ENCODE results near the gene MKKS.

MKKS gene

GRCh38 chr20:10433623-10434466 lies at the start of gene MKKS:
MKKS (minus strand) TSS chr20:10434222; CDS start chr20:10413514, 20,708 bp downstream.
- Histone ChIP-seq H3K27me3 (ENCODE audit: control insufficient read depth, insufficient read depth, low read length) (no peaks in the 10 kb centered on the region), H3K36me3 (ENCODE audit: control insufficient read depth, insufficient read depth, low read length) (no peaks in the 10 kb centered on the region), H3K9me3 (ENCODE audit: control insufficient read depth, insufficient read depth, low read length) (no peaks in the 10 kb centered on the region), H3K4me1 (ENCODE audit: control insufficient read depth, insufficient read depth, low read length) (no peaks in the 10 kb centered on the region), H3K27ac (ENCODE audit: low read length) (no peak within 1 kb of the TSS), H3K4me3 (ENCODE audit: low read length) (peak within 1 kb of the TSS; percentile 88)
- DNase-seq (ENCODE audit: low read depth, low spot score), result no peak
- no CpG with 5 or more reads among the region's 73 CpGs for WGBS (ENCODE audit: insufficient coverage, insufficient read length)

- DNase-seq (ENCODE audit: low read depth, low spot score), result no peak
- H3K27ac ChIP-seq (ENCODE audit: low read length), result no peak overlapping the region
- no CpG with 5 or more reads among the region's 2 CpGs for WGBS (ENCODE audit: insufficient coverage, insufficient read length)
Observed at GRCh38 chr20:10483691-10484090, 49.7 kb upstream of the MKKS start.

GRCh38 chr20:10481676-10482075 lies 47.7 kb upstream of the MKKS start:
- Histone ChIP-seq H3K36me3 (ENCODE audit: control insufficient read depth, insufficient read depth, low read length) (no peaks in the 10 kb centered on the region), H3K27ac (ENCODE audit: low read length) (no peak overlapping the region), H3K9me3 (ENCODE audit: control insufficient read depth, insufficient read depth, low read length) (no peaks in the 10 kb centered on the region), H3K4me3 (ENCODE audit: low read length) (no peak overlapping the region), H3K27me3 (ENCODE audit: control insufficient read depth, insufficient read depth, low read length) (no peaks in the 10 kb centered on the region), H3K4me1 (ENCODE audit: control insufficient read depth, insufficient read depth, low read length) (no peaks in the 10 kb centered on the region)
- no CpG with 5 or more reads among the region's 5 CpGs for WGBS (ENCODE audit: insufficient coverage, insufficient read length)
- no peak for DNase-seq (ENCODE audit: low read depth, low spot score)

More at GRCh38 chr20:10483691-10484090, 49.7 kb upstream of the MKKS start:
- H3K4me3 ChIP-seq (ENCODE audit: low read length), result no peak overlapping the region
- H3K9me3 ChIP-seq (ENCODE audit: control insufficient read depth, insufficient read depth, low read length), result no peaks in the 10 kb centered on the region
- H3K27me3 ChIP-seq (ENCODE audit: control insufficient read depth, insufficient read depth, low read length), result no peaks in the 10 kb centered on the region
- no peaks in the 10 kb centered on the region; the same call in 1 of the 2 replicates for H3K4me1 ChIP-seq (ENCODE audit: control insufficient read depth, insufficient read depth, low read length)
- H3K36me3 ChIP-seq (ENCODE audit: control insufficient read depth, insufficient read depth, low read length), result no peaks in the 10 kb centered on the region

- Histone ChIP-seq H3K36me3 (ENCODE audit: control insufficient read depth, insufficient read depth, low read length) (no peaks in the 10 kb centered on the region), H3K27me3 (ENCODE audit: control insufficient read depth, insufficient read depth, low read length) (no peaks in the 10 kb centered on the region), H3K4me1 (ENCODE audit: control insufficient read depth, insufficient read depth, low read length) (0 out of 2 replicates have a peak, but pooled peaks cover 5% of the 10 kb centered on the region), H3K9me3 (ENCODE audit: control insufficient read depth, insufficient read depth, low read length) (no peaks in the 10 kb centered on the region), H3K4me3 (ENCODE audit: low read length) (no peak overlapping the region), H3K27ac (ENCODE audit: low read length) (no peak overlapping the region)
- DNase-seq (ENCODE audit: low read depth, low spot score), result no peak
- no CpG with 5 or more reads among the region's 4 CpGs for WGBS (ENCODE audit: insufficient coverage, insufficient read length)
Observed at GRCh38 chr20:10478930-10479329, 44.9 kb upstream of the MKKS start.

GRCh38 chr20:10478205-10478604 lies 44.2 kb upstream of the MKKS start:
- H3K4me1 ChIP-seq (ENCODE audit: control insufficient read depth, insufficient read depth, low read length), result 0 out of 2 replicates have a peak, but pooled peaks cover 5% of the 10 kb centered on the region
- H3K27ac ChIP-seq (ENCODE audit: low read length), result no peak overlapping the region
- WGBS (ENCODE audit: insufficient coverage, insufficient read length), result no CpG with 5 or more reads among the region's 1 CpG
- no peak overlapping the region for H3K4me3 ChIP-seq (ENCODE audit: low read length)
- no peaks in the 10 kb centered on the region for H3K9me3 ChIP-seq (ENCODE audit: control insufficient read depth, insufficient read depth, low read length)
- DNase-seq (ENCODE audit: low read depth, low spot score), result no peak
- no peaks in the 10 kb centered on the region for H3K27me3 ChIP-seq (ENCODE audit: control insufficient read depth, insufficient read depth, low read length)
- no peaks in the 10 kb centered on the region for H3K36me3 ChIP-seq (ENCODE audit: control insufficient read depth, insufficient read depth, low read length)

GRCh38 chr20:10476319-10476724 lies 42.3 kb upstream of the MKKS start:
- Histone ChIP-seq H3K27me3 (ENCODE audit: control insufficient read depth, insufficient read depth, low read length) (no peaks in the 10 kb centered on the region), H3K4me3 (ENCODE audit: low read length) (no peak overlapping the region), H3K9me3 (ENCODE audit: control insufficient read depth, insufficient read depth, low read length) (no peaks in the 10 kb centered on the region), H3K27ac (ENCODE audit: low read length) (no peak overlapping the region), H3K36me3 (ENCODE audit: control insufficient read depth, insufficient read depth, low read length) (no peaks in the 10 kb centered on the region), H3K4me1 (ENCODE audit: control insufficient read depth, insufficient read depth, low read length) (0 out of 2 replicates have a peak, but pooled peaks cover 5% of the 10 kb centered on the region)
- WGBS (ENCODE audit: insufficient coverage, insufficient read length), result no CpG with 5 or more reads among the region's 3 CpGs
- DNase-seq (ENCODE audit: low read depth, low spot score), result no peak

- Histone ChIP-seq H3K36me3 (ENCODE audit: control insufficient read depth, insufficient read depth, low read length) (no peaks in the 10 kb centered on the region), H3K27me3 (ENCODE audit: control insufficient read depth, insufficient read depth, low read length) (no peaks in the 10 kb centered on the region), H3K4me1 (ENCODE audit: control insufficient read depth, insufficient read depth, low read length) (0 out of 2 replicates have a peak, but pooled peaks cover 5% of the 10 kb centered on the region), H3K9me3 (ENCODE audit: control insufficient read depth, insufficient read depth, low read length) (no peaks in the 10 kb centered on the region), H3K4me3 (ENCODE audit: low read length) (no peak overlapping the region), H3K27ac (ENCODE audit: low read length) (no peak overlapping the region)
- DNase-seq (ENCODE audit: low read depth, low spot score), result no peak
- no CpG with 5 or more reads among the region's 2 CpGs for WGBS (ENCODE audit: insufficient coverage, insufficient read length)
Observed at GRCh38 chr20:10475225-10475624, 41.2 kb upstream of the MKKS start.

- H3K4me3 ChIP-seq (ENCODE audit: low read length), result no peak overlapping the region
- no peaks in the 10 kb centered on the region for H3K36me3 ChIP-seq (ENCODE audit: control insufficient read depth, insufficient read depth, low read length)
- no peak overlapping the region for H3K27ac ChIP-seq (ENCODE audit: low read length)
- no peaks in the 10 kb centered on the region for H3K9me3 ChIP-seq (ENCODE audit: control insufficient read depth, insufficient read depth, low read length)
- WGBS (ENCODE audit: insufficient coverage, insufficient read length), result no CpG with 5 or more reads among the region's 11 CpGs
- H3K4me1 ChIP-seq (ENCODE audit: control insufficient read depth, insufficient read depth, low read length), result peaks cover 6% of the 10 kb centered on the region; the same call in 1 of the 2 replicates
- no peaks in the 10 kb centered on the region for H3K27me3 ChIP-seq (ENCODE audit: control insufficient read depth, insufficient read depth, low read length)
- no peak for DNase-seq (ENCODE audit: low read depth, low spot score)
Observed at GRCh38 chr20:10474606-10475184, 40.7 kb upstream of the MKKS start.

GRCh38 chr20:10472871-10473270 lies 38.8 kb upstream of the MKKS start:
- peaks cover 7% of the 10 kb centered on the region; the same call in 1 of the 2 replicates for H3K4me1 ChIP-seq (ENCODE audit: control insufficient read depth, insufficient read depth, low read length)
- DNase-seq (ENCODE audit: low read depth, low spot score), result no peak
- H3K27ac ChIP-seq (ENCODE audit: low read length), result no peak overlapping the region
- H3K4me3 ChIP-seq (ENCODE audit: low read length), result no peak overlapping the region
- WGBS (ENCODE audit: insufficient coverage, insufficient read length), result no CpG with 5 or more reads among the region's 2 CpGs
- H3K27me3 ChIP-seq (ENCODE audit: control insufficient read depth, insufficient read depth, low read length), result no peaks in the 10 kb centered on the region
- H3K36me3 ChIP-seq (ENCODE audit: control insufficient read depth, insufficient read depth, low read length), result no peaks in the 10 kb centered on the region
- H3K9me3 ChIP-seq (ENCODE audit: control insufficient read depth, insufficient read depth, low read length), result no peaks in the 10 kb centered on the region

- H3K4me3 ChIP-seq (ENCODE audit: low read length), result no peak overlapping the region
- H3K4me1 ChIP-seq (ENCODE audit: control insufficient read depth, insufficient read depth, low read length), result peaks cover 6% of the 10 kb centered on the region; the same call in 1 of the 2 replicates
- H3K27ac ChIP-seq (ENCODE audit: low read length), result no peak overlapping the region
- no peaks in the 10 kb centered on the region for H3K9me3 ChIP-seq (ENCODE audit: control insufficient read depth, insufficient read depth, low read length)
- no peak for DNase-seq (ENCODE audit: low read depth, low spot score)
- no peaks in the 10 kb centered on the region for H3K27me3 ChIP-seq (ENCODE audit: control insufficient read depth, insufficient read depth, low read length)
- WGBS (ENCODE audit: insufficient coverage, insufficient read length), result no CpG with 5 or more reads among the region's 6 CpGs
- no peaks in the 10 kb centered on the region for H3K36me3 ChIP-seq (ENCODE audit: control insufficient read depth, insufficient read depth, low read length)
Observed at GRCh38 chr20:10470276-10470675, 36.3 kb upstream of the MKKS start.

Data from iPS DF 6.9 (cell line).